Fibroblast of skin of right biceps (primary cell): ENCODE results near the gene MAPK13.
A peak's percentile ranks its signal among the peaks of the same experiment; 100 is the strongest.
"Not testable (repeated sequence)": the region's sequence is repeated elsewhere in the genome, so short reads cannot be mapped to it uniquely, and the experiment has no call there.

Experiments
- DNase-seq: peaks from one replicate; pipeline ENCODE4 v3.0.0-alpha.2; 2013

Gene MAPK13

GRCh38 chr6:36128793-36129192 is 1.5 kb upstream of the MAPK13 start:
- DNase-seq = no peak

- DNase-seq = not testable (repeated sequence)
These were observed 979 bp upstream of the MAPK13 start for GRCh38 chr6:36129334-36129733.

GRCh38 chr6:36130667-36131510 is 576 bp downstream of the MAPK13 start:
- no peak for DNase-seq

- DNase-seq = peak; percentile 61
These were observed 1.4 kb downstream of the MAPK13 start for GRCh38 chr6:36131511-36132245.

- DNase-seq = no peak
These were observed 2.1 kb downstream of the MAPK13 start for GRCh38 chr6:36132246-36132895.

GRCh38 chr6:36133148-36133547 is 2.8 kb downstream of the MAPK13 start:
- no peak for DNase-seq

GRCh38 chr6:36133912-36134311 is 3.6 kb downstream of the MAPK13 start:
- DNase-seq = no peak

GRCh38 chr6:36135053-36135731 is 4.9 kb downstream of the MAPK13 start:
- no peak for DNase-seq

- no peak for DNase-seq
These were observed 5.7 kb downstream of the MAPK13 start for GRCh38 chr6:36136034-36136433.

- DNase-seq = no peak
These were observed 6.2 kb downstream of the MAPK13 start for GRCh38 chr6:36136551-36136950.

- DNase-seq = no peak
These were observed 8.4 kb downstream of the MAPK13 start for GRCh38 chr6:36138667-36139066.

- no peak for DNase-seq
These were observed 9.1 kb downstream of the MAPK13 start for GRCh38 chr6:36139431-36139830.

GRCh38 chr6:36139991-36140710 is 9.8 kb downstream of the MAPK13 start:
- DNase-seq = no peak

- DNase-seq = no peak
These were observed 10.8 kb downstream of the MAPK13 start for GRCh38 chr6:36141091-36141490.

GRCh38 chr6:36141961-36142360 is 11.6 kb downstream of the MAPK13 start:
- DNase-seq = no peak

- no peak for DNase-seq
These were observed 12.9 kb downstream of the MAPK13 start for GRCh38 chr6:36142971-36143838.

- no peak for DNase-seq
These were observed 15.2 kb downstream of the MAPK13 start for GRCh38 chr6:36145495-36145894.

- DNase-seq = no peak
These were observed 17.0 kb downstream of the MAPK13 start for GRCh38 chr6:36147294-36147693.

GRCh38 chr6:36149476-36149875 is 19.2 kb downstream of the MAPK13 start:
- DNase-seq = no peak

- no peak for DNase-seq
These were observed 20.0 kb downstream of the MAPK13 start for GRCh38 chr6:36150283-36150682.

GRCh38 chr6:36154286-36154685 is 24.0 kb downstream of the MAPK13 start:
- no peak for DNase-seq
